ENCODE measurements around the gene WNT9B.

Gene WNT9B

DNA sequence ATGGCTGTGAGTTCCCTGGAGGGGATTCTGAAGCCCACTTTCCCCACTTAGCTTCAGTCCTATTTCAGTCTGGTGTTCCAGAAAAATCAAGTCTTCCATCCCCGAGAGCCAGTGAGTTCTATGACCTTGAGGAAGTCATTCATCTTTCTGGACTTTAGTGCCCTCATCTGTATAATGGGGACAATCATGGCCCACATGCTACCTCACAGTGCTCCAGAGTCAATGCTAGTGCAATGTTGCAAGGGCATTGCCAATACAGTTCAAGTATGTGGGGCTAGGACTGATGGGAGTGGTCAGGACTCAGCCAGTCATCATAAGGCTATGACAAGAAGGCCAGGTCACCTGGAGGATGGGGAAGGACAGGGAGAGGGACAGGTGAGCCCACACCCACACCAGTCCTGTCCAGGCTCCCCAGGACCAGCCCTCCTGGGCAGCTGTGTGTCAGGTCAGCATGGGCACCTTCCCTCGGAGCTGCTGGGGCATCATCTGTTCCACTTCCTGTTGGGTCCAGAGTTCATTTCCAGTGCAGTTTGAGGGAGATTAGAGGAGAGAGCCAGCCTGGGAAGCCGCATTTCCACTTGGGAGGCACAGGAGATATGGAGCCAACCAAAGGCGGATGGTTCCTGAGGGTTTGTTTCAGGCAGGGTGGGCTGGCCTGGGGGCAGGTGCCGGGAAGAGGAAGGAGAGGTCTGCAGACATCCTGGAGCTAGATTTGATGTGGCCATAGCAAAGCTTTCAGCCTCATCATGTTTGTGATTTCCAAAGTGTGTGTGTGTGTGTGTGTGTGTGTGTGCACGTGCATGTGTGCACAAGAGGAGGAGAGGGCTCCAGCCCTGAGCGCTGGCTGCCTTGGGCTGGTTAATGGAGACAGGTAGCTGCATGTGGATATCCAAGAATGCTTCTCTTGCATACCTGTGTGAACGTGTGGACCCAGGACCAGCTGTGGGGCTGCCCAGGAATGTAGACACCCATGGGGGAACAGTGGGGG is 3.9 kb upstream of the WNT9B start:
- TF ChIP-seq CTCF (IDR thresholded peaks at IDR 0.05; ENCODE audit: insufficient read depth, low read length): no peak

GRCh38 chr17:46848534-46848933 is 2.8 kb upstream of the WNT9B start:
- H3K27me3 ChIP-seq (ENCODE audit: insufficient read depth, poor library complexity, severe bottlenecking): peaks cover 31% of the 10 kb centered on the region
- TF ChIP-seq, protein P1, sequence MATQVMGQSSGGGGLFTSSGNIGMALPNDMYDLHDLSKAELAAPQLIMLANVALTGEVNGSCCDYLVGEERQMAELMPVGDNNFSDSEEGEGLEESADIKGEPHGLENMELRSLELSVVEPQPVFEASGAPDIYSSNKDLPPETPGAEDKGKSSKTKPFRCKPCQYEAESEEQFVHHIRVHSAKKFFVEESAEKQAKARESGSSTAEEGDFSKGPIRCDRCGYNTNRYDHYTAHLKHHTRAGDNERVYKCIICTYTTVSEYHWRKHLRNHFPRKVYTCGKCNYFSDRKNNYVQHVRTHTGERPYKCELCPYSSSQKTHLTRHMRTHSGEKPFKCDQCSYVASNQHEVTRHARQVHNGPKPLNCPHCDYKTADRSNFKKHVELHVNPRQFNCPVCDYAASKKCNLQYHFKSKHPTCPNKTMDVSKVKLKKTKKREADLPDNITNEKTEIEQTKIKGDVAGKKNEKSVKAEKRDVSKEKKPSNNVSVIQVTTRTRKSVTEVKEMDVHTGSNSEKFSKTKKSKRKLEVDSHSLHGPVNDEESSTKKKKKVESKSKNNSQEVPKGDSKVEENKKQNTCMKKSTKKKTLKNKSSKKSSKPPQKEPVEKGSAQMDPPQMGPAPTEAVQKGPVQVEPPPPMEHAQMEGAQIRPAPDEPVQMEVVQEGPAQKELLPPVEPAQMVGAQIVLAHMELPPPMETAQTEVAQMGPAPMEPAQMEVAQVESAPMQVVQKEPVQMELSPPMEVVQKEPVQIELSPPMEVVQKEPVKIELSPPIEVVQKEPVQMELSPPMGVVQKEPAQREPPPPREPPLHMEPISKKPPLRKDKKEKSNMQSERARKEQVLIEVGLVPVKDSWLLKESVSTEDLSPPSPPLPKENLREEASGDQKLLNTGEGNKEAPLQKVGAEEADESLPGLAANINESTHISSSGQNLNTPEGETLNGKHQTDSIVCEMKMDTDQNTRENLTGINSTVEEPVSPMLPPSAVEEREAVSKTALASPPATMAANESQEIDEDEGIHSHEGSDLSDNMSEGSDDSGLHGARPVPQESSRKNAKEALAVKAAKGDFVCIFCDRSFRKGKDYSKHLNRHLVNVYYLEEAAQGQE (IDR thresholded peaks at IDR 0.05; ENCODE audit: insufficient replicate concordance, low read depth): no peak
- TF ChIP-seq POLR2AphosphoS5 (IDR thresholded peaks at IDR 0.05; ENCODE audit: low read depth): no peak
- no peak for TF ChIP-seq CTCF (IDR thresholded peaks at IDR 0.05; ENCODE audit: insufficient read depth, low read length)
- TF ChIP-seq SPI1 (IDR thresholded peaks at IDR 0.05; ENCODE audit: borderline replicate concordance, low read depth): no peak
- TF ChIP-seq GABPA (IDR thresholded peaks at IDR 0.05; ENCODE audit: low read depth): no peak
- no peak overlapping the region for H3K4me3 ChIP-seq (replicated peaks; ENCODE audit: insufficient read depth, low read length)
- no peak overlapping the region for H3K27ac ChIP-seq (replicated peaks)
- DNase-seq (ENCODE audit: low read depth in 1 of 2, low spot score in 1 of 2): no peak

More for the DNA sequence above, 3.9 kb upstream of the WNT9B start:
- DNase-seq (ENCODE audit: low read depth in 1 of 2, low spot score in 1 of 2): no peak
- Histone ChIP-seq H3K4me3 (replicated peaks; ENCODE audit: insufficient read depth, low read length) (no peak overlapping the region), H3K27me3 (ENCODE audit: insufficient read depth, poor library complexity, severe bottlenecking) (peaks cover 25% of the 10 kb centered on the region), H3K27ac (replicated peaks) (no peak overlapping the region)

DNA sequence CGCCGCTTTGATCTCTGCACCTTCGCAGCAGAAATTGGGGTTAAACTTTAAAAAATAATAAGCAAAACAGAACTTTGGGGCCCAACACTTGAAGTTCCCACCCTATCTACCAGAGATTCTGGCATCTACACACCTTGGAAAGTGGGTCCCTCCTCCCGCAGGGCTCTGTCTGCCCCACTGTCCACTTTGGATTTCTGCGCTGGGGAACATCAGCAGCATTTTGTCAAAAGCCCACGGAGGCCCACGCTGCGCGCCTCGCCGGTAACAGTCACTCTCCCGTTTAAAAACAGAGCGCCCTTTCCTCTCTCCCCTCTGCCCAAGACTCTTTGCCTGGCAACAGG is 725 bp upstream of the WNT9B start:
- TF ChIP-seq, protein P1 (IDR thresholded peaks at IDR 0.05; ENCODE audit: insufficient replicate concordance, low read depth): no peak
- no peak for TF ChIP-seq POLR2AphosphoS5 (IDR thresholded peaks at IDR 0.05; ENCODE audit: low read depth)
- TF ChIP-seq SPI1 (IDR thresholded peaks at IDR 0.05; ENCODE audit: borderline replicate concordance, low read depth): no peak
- TF ChIP-seq GABPA (IDR thresholded peaks at IDR 0.05; ENCODE audit: low read depth): no peak
- no peak for TF ChIP-seq CTCF (IDR thresholded peaks at IDR 0.05; ENCODE audit: insufficient read depth, low read length)
- DNase-seq (ENCODE audit: low read depth in 1 of 2, low spot score in 1 of 2): no peak
- Histone ChIP-seq H3K4me3 (replicated peaks; ENCODE audit: insufficient read depth, low read length) (no peak overlapping the region), H3K27ac (replicated peaks) (no peak overlapping the region), H3K27me3 (ENCODE audit: insufficient read depth, poor library complexity, severe bottlenecking) (peaks cover 34% of the 10 kb centered on the region)

Measured in HL-60 (cell line).